ENCODE results near the gene ST3GAL3.

GRCh38 chr1:43970502-43970901, 263.2 kb downstream of the ST3GAL3 start:
- TF ChIP-seq CTCF (conservative IDR thresholded peaks at IDR 0.05) (no peak), ZFX (IDR thresholded peaks at IDR 0.05) (no peak)

Data from C4-2B (cell line).